PC-3 (cell line): ENCODE measurements around the gene PCDHA2. TPM values are rescaled to one million over a fixed set of nuclear protein-coding genes. Genes with fewer than 3 reads are reported as not detected.
"Not testable (repeated sequence)": the region's sequence is repeated elsewhere in the genome, so short reads cannot be mapped to it uniquely, and the experiment has no call there.

ENCODE experiments used
- ATAC-seq: fragments of 200-7000 bp; cut with Tn5 transposase; 2 replicates; pipeline ENCODE4 v1.9.1; 2020; ENCODE audit warnings: mild to moderate bottlenecking, moderate library complexity
- BruUV-seq: library from RNA; stranded (reverse); fragments of 400-500 nt; replicated peaks from 2 replicates; lab custom pipeline; 2021; lab: Mats Ljungman, UMichigan
- CTCF ChIA-PET: fragments of 300-600 bp; sonication (Branson Sonifier 250); formaldehyde crosslinking; loops from one replicate; lab custom pipeline; 2022; ENCODE audit warnings: antibody characterized with exemption; lab: Charles Lee
- POLR2A ChIA-PET: fragments of 300-600 bp; sonication (Branson Sonifier 250); formaldehyde crosslinking; loops from one replicate; lab custom pipeline; 2022; ENCODE audit warnings: antibody characterized with exemption; ENCODE audit not compliant: unreplicated experiment; lab: Charles Lee
- DNase-seq: peaks from one replicate; pipeline ENCODE4 v3.0.0-alpha.2; 2015
- H2AFZ ChIP-seq: fragments of 300-600 bp; sonication (generic); 2 replicates; pipeline ENCODE4 v1.6.0; 2016; ENCODE audit warnings: antibody characterized with exemption, low read length
- H3F3A ChIP-seq: fragments of 300-600 bp; sonication (generic); one replicate; pipeline ENCODE4 v1.6.0; 2017; ENCODE audit warnings: antibody characterized with exemption, low read length, control low read depth, mild to moderate bottlenecking; ENCODE audit not compliant: unreplicated experiment
- H3K27ac ChIP-seq: fragments of 300-600 bp; sonication (generic); 2 replicates; pipeline ENCODE4 v1.5.1; 2016; ENCODE audit warnings: mild to moderate bottlenecking, low read length
- H3K27me3 ChIP-seq: fragments of 300-600 bp; sonication (generic); 2 replicates; pipeline ENCODE4 v1.6.1; 2016; ENCODE audit warnings: low read length, mixed read lengths
- H3K36me3 ChIP-seq: fragments of 300-600 bp; sonication (generic); 2 replicates; pipeline ENCODE4 v1.6.1; 2016; ENCODE audit warnings: low read depth, mixed run types, low read length, mixed read lengths
- H3K4me1 ChIP-seq: fragments of 300-600 bp; sonication (generic); 2 replicates; pipeline ENCODE4 v1.5.1; 2016; ENCODE audit warnings: low read length; ENCODE audit not compliant: insufficient read depth
- H3K4me2 ChIP-seq: fragments of 300-600 bp; sonication (generic); 2 replicates; pipeline ENCODE4 v1.6.0; 2016; ENCODE audit warnings: low read length
- H3K4me3 ChIP-seq: fragments of 300-600 bp; sonication (generic); 2 replicates; pipeline ENCODE4 v1.5.1; 2016; ENCODE audit warnings: mild to moderate bottlenecking, low read length, mixed read lengths
- H3K79me2 ChIP-seq: fragments of 300-600 bp; sonication (generic); 2 replicates; pipeline ENCODE4 v1.6.1; 2017; ENCODE audit warnings: low read length, mixed read lengths
- H3K9ac ChIP-seq: fragments of 300-600 bp; sonication (generic); 2 replicates; pipeline ENCODE4 v1.6.0; 2016; ENCODE audit warnings: mild to moderate bottlenecking, low read length
- H3K9me2 ChIP-seq: fragments of 300-600 bp; sonication (generic); replicated peaks from 2 replicates; pipeline ENCODE4 v1.6.1; 2016; ENCODE audit warnings: mixed run types, low read length, mixed read lengths
- H3K9me3 ChIP-seq: fragments of 300-600 bp; sonication (generic); 2 replicates; pipeline ENCODE4 v1.6.1; 2016; ENCODE audit warnings: low read length, mixed read lengths
- H4K20me1 ChIP-seq: fragments of 300-600 bp; sonication (generic); 2 replicates; pipeline ENCODE4 v1.6.1; 2016; ENCODE audit warnings: low read length, mixed read lengths
- CTCF ChIP-seq: fragments of 300-600 bp; sonication (generic); conservative IDR thresholded peaks from 2 replicates; pipeline ENCODE4 v1.5.1; 2017; ENCODE audit warnings: antibody characterized with exemption, low read depth, mild to moderate bottlenecking, low read length
- EZH2 ChIP-seq: fragments of 300-600 bp; sonication (generic); IDR thresholded peaks from one replicate; pipeline ENCODE4 v1.6.1; 2017; ENCODE audit warnings: antibody characterized with exemption, mild to moderate bottlenecking, low read length; ENCODE audit not compliant: unreplicated experiment
- EZH2phosphoT487 ChIP-seq: fragments of 300-600 bp; sonication (generic); IDR thresholded peaks from 2 replicates; pipeline ENCODE4 v1.6.1; 2018; ENCODE audit warnings: mild to moderate bottlenecking, antibody characterized with exemption, low read length, borderline replicate concordance
- intact Hi-C: fragments of 100-400 bp; cut with micrococcal nuclease; formaldehyde crosslinking; loops from 2 replicates; pipeline ENCODE4 v1.9.0; 2023
- total RNA-seq: library from RNA; depleted of rRNA; stranded (reverse); fragments of >200 nt; gene quantifications from 2 replicates; pipeline ENCODE4 v1.2.3, GENCODE V29; 2014

Gene PCDHA2
- total RNA-seq, 1 experiment from 2014 or later, result not detected

GRCh38 chr5:140833993-140834392 lies 39.3 kb downstream of the PCDHA2 start, which contains the start of gene PCDHA7:
Gene PCDHA7, plus strand, starts transcription at chr5:140834269. Its CDS starts 115 bp downstream, at chr5:140834384.
- CTCF ChIA-PET, result no interaction called here
- Histone ChIP-seq H3F3A (no peaks in the 10 kb centered on the region), H3K27me3 (no peaks in the 10 kb centered on the region), H3K4me3 (no peak within 1 kb of the TSS), H4K20me1 (no peaks in the 10 kb centered on the region), H2AFZ (no peak within 1 kb of the TSS), H3K4me2 (no peak within 1 kb of the TSS), H3K9me2 (no peaks in the 10 kb centered on the region), H3K79me2 (no peaks in the 10 kb centered on the region), H3K4me1 (no peaks in the 10 kb centered on the region), H3K36me3 (no peaks in the 10 kb centered on the region), H3K9ac (no peak within 1 kb of the TSS), H3K9me3 (no peaks in the 10 kb centered on the region), H3K27ac (no peak within 1 kb of the TSS)
- TF ChIP-seq CTCF, result no peak
- no peak for TF ChIP-seq EZH2phosphoT487
- TF ChIP-seq EZH2, result no peak
- no peak for DNase-seq
- intact Hi-C loops, result no loop called here
- BruUV-seq, result no TSS peak
- POLR2A ChIA-PET, result no interaction called here
- ATAC-seq, result no peak

GRCh38 chr5:140834439-140835008 lies 39.9 kb downstream of the PCDHA2 start:
- H3K9ac ChIP-seq, CTCF ChIA-PET, ATAC-seq, H3K9me3 ChIP-seq, H3K27me3 ChIP-seq, H3K4me2 ChIP-seq, intact Hi-C loops, H3F3A ChIP-seq, H4K20me1 ChIP-seq, H3K27ac ChIP-seq, H3K9me2 ChIP-seq, DNase-seq, H3K79me2 ChIP-seq, H3K36me3 ChIP-seq, POLR2A ChIA-PET, BruUV-seq, H3K4me1 ChIP-seq, H2AFZ ChIP-seq, H3K4me3 ChIP-seq: not testable (repeated sequence)

GRCh38 chr5:140835622-140836510 lies 41.2 kb downstream of the PCDHA2 start:
- H3K27ac ChIP-seq, result no peak overlapping the region
- BruUV-seq, result no TSS peak

More at GRCh38 chr5:140835622-140836510, 41.2 kb downstream of the PCDHA2 start:
- H2AFZ ChIP-seq, result no peak overlapping the region
- CTCF ChIA-PET, result no interaction called here
- ATAC-seq, result no peak
- H3K4me2 ChIP-seq, result no peak overlapping the region
- H3K9me3 ChIP-seq, result no peaks in the 10 kb centered on the region
- no peaks in the 10 kb centered on the region for H3K9me2 ChIP-seq
- intact Hi-C loops, result no loop called here
- DNase-seq, result no peak
- no peaks in the 10 kb centered on the region for H3K36me3 ChIP-seq
- no peaks in the 10 kb centered on the region for H3F3A ChIP-seq
- H3K79me2 ChIP-seq, result no peaks in the 10 kb centered on the region
- H3K27me3 ChIP-seq, result no peaks in the 10 kb centered on the region
- H3K9ac ChIP-seq, result no peak overlapping the region
- H3K4me1 ChIP-seq, result no peaks in the 10 kb centered on the region
- no peak overlapping the region for H3K4me3 ChIP-seq
- H4K20me1 ChIP-seq, result no peaks in the 10 kb centered on the region
- TF ChIP-seq CTCF, result no peak
- POLR2A ChIA-PET, result no interaction called here
